Right ventricle myocardium inferior (tissue), 1 donor: Measurements from ENCODE around the gene EEF1A1. TPM values are rescaled to one million over a fixed set of nuclear protein-coding genes. Genes with fewer than 3 reads are reported as not detected.
"Not testable (repeated sequence)": the region's sequence is repeated elsewhere in the genome, so short reads cannot be mapped to it uniquely, and the experiment has no call there.

Experiments used
- ATAC-seq: fragments of 200-7000 bp; cut with Tn5 transposase; one replicate; pipeline ENCODE4 v1.9.1; 2020; ENCODE audit warnings: mild to moderate bottlenecking, moderate library complexity
- DNase-seq: peaks from one replicate; pipeline ENCODE4 v3.0.0; 2021; ENCODE audit errors: missing footprints
- intact Hi-C: fragments of 100-400 bp; cut with DNase I; formaldehyde crosslinking; loops from one replicate; pipeline ENCODE4 v1.11.0; 2022
- total RNA-seq: library from RNA; stranded (reverse); fragmentation: NEBNext Ultra II Directional; extraction: Animal tissue kit (Norgen Biotek cat#: 25700); gene quantifications from one replicate; pipeline ENCODE4 v1.2.1, GENCODE V29; 2021
- donor health status: DM: no; HTN: yes; CAD: no; lungs with severe emphysema.

The EEF1A1 gene
- total RNA-seq, 1 donor from 2014 or later = 1,647 TPM

DNA sequence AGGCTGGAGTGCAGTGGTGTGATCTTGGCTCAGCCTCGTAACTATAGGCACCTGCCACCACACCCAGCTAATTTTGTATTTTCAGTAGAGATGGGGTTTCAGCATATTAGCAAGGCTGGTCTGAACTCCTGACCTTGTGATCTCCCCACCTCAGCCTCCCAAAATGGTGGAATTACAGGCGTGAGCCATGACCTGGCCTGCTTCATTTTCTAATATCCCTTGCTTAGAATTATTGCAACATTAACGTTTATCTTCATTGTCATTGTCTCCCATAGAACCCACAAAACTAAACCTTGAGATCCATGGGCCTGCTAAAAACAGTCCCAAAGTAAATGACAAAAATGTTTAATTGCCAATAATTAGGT lies 6.1 kb downstream of the EEF1A1 start:
- ATAC-seq = no peak
- intact Hi-C loops = loop anchor here (1.0 kb wide), 1 partner anchor 97 kb away; no protein-coding TSS in a partner anchor
- no peak for DNase-seq

DNA sequence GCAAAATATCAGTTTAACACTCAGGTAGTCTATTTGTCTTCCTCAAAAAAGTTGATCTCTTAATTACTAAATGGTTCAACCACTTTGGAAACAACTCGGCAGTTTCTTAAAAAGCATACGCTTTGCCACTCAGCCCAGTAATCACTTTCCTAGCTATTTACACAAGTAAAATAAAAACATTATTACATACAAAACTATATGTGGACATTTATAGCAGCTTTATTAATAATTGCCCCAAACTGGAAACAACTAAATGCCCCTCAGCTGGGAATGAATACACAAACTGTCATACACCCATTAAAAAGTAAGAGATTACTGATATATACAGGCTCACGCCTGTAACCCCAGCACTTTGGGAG lies 7.4 kb downstream of the EEF1A1 start:
- DNase-seq = no peak
- intact Hi-C loops = no loop called here
- ATAC-seq = no peak

DNA sequence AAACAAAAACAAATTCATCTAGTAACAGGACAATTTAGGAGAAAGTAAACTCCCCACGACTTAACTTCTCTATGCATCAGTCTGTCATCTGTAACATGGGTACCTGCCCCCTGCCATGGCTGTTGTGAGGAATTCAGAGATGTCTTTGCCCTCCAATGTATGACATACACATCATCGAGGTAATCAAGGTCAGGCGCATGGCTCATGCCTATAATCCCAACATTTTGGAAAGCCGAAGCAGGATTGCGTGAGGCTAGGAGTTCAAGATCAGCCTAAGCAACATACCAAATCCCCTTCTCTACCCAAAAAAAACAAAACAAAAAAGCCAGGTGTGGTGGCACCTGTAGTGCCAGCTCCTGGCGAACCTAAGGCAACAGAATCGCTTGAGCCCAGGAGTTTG lies 9.0 kb downstream of the EEF1A1 start:
- DNase-seq = no peak
- ATAC-seq = no peak
- intact Hi-C loops = no loop called here

DNA sequence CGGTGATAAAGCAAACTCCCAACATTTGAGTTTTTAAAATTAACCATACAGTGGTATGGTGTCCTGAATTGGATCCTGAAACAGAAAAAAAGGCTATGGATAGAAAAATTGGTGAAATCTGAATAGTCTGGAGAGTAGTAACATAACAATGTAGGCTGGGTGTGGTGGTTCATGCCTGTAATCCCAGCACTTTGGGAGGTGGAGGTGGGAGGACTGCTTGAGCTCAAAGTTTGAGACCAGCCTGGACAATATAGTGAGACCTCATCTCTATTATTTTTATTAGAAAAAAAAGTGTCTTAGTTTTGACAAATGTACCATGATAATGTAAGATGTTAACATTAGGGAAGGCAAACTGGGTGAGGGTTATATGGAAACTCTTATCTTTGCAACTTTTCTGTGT lies 11.0 kb downstream of the EEF1A1 start:
- DNase-seq (no peak), ATAC-seq (no peak)
- intact Hi-C loops = no loop called here

DNA sequence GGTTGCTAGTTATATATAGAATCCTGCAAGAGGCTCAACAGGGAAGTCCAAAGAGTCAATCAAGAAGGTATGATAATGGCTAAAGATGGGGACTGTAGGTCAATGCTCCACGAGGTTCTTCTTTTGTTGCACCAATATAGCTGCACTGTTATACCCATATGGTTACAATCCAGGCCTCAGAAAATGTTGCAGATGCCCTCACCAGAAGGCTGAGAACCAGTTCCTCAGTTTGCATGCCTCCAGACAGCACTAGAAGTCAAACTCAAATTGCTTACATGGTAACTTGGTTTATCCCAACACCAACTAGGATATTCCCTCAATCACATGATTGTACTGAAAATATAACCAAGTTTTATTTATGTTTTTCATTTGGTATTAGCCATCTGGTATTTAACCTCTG lies 12.1 kb downstream of the EEF1A1 start:
- intact Hi-C loops = no loop called here
- no peak for DNase-seq
- ATAC-seq = no peak

DNA sequence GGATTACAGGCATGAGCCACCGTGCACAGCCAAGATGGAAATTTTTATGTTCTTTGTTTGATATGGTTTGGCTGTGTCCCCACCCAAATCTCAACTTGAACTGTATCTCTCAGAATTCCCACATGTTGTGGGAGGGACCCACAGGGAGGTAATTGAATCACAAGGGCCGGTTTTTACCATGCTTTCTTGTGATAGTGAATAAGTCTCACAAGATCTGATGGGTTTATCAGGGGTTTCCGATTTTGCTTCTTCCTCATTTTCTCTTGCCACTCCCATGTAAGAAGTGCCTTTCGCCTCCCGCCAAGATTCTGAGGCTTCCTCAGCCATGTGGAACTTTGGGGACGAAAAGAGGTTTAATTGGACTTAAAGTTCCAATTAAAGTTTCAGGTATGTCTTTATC lies 14.6 kb downstream of the EEF1A1 start:
- no peak for ATAC-seq
- no peak for DNase-seq
- intact Hi-C loops = no loop called here

DNA sequence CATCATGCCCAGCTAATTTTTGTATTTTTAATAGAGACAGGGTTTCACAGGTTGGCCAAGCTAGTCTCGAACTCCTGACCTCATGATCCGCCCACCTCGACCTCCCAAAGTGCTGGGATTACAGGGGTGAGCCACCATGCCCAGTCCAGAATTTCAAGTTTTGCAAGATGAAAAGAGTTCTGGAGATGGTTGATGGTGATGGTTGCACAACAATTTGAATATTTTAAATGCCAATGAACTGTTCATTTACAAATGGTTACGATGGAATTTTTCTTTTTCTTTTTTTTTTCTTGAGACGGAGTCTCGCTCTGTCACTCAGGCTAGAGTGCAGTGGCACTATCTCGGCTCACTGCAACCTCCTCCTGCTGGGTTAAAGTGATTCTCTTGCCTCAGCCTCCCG lies 15.1 kb downstream of the EEF1A1 start:
- DNase-seq, ATAC-seq, intact Hi-C loops: not testable (repeated sequence)

DNA sequence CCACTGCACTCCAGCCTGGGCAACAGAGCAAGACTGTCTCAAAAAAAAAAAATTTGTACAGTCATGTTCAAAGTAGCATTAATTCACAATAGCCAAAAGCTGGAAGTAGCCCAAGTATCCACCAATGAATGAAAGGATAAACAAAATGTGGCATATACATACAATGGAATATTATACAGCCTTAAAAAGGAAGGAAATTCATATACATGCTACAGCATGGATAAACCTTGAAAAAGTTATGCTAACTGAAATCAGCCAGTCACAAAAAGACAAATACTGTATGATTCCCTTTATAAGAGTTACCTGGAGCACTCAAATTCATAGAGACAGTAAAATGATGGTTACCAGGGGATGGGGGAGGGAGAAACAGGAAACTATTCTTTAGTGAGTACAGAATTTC lies 15.7 kb downstream of the EEF1A1 start:
- ATAC-seq (no peak), DNase-seq (no peak)
- intact Hi-C loops = no loop called here

DNA sequence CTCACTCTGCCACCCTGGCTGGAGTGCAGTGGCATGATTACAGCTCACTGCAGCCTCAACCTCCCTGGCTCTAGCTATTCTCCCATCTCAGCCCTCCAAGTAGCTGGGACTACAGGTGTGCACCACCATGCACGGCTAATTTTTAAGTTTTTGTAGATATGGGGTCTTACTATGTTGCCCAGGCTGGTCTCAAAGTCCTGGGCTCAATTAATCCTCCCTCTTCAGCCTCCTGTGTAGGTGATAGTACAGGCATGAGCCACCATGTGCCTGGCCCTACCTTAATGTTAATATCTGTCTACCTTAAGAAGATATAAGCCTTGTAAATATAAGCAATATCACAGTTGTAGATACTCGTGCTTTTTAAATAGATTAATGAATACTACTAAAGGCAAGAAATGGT lies 16.7 kb downstream of the EEF1A1 start:
- ATAC-seq (no peak), DNase-seq (no peak)
- intact Hi-C loops = no loop called here

DNA sequence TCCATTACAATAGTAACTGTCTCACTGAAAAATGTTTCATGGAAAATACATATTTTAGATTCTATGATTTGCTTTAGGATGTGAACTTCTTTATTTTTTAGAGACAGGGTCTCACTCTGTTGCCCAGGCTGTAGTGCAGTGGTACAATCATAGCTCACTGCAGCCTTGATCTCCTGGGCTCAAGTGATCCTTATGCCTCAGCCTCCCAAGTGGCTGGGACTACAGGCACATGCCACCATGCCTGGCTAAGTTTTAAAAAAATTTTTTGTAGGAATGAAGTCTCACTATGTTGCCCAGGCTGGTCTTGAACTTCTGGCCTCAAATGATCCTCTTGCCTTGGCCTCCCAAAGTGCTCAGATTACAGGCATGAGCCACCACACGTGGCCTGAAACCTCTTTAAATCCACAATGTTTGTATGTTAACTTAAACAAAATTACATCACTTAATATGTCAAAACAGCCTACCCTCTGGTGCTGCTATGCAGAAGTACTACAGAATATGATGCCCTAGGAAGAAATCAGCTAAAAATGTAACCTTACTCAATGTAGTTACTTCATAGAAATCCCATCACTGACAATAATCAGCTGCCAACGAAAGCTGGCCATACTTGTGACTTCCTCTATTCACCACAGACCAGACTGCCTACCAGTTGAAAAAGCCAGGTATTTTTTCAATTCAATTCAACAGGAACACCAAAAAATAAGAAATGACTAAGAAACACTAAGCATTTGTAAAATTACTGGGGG lies 17.6 kb downstream of the EEF1A1 start:
- ATAC-seq (no peak), DNase-seq (no peak)
- intact Hi-C loops = no loop called here

DNA sequence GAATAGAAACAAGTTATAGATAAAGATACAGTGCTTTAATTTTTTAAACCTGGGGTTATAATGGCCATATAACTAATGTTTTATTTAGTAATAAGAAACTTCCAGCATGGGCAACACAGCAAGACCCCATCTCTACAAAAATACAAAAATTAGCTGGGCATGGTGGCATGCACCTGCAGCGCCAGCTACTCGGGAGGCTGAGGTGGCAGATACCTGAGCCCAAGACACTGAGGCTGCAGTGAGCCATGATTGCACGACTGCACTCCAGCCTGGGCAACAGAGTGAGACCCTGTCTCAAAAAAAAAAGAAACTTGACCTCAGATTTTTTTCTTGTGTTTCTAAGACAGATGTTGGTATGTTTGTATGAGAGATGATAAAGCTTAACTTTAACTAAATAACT lies 22.9 kb downstream of the EEF1A1 start:
- ATAC-seq = no peak
- intact Hi-C loops = no loop called here
- no peak for DNase-seq

DNA sequence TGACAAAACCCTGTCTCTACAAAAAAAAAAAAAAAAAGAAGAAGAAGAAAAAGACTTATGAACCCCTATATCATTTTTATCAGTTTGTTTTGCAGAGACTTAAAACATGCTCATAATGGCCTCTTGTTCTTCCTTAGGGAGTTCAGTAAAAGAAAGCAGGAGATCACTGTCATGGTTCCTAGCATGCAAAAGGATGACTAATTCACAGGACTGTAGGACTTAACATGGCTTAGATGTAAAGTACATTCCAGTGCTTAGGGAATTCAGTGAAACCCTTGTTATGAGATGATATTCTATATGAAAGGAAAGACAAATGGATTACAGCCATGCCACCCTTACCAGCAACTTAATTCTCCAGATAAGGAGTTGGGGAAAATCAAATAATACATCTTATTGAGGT lies 29.5 kb downstream of the EEF1A1 start:
- ATAC-seq (no peak), DNase-seq (no peak)
- intact Hi-C loops = no loop called here

DNA sequence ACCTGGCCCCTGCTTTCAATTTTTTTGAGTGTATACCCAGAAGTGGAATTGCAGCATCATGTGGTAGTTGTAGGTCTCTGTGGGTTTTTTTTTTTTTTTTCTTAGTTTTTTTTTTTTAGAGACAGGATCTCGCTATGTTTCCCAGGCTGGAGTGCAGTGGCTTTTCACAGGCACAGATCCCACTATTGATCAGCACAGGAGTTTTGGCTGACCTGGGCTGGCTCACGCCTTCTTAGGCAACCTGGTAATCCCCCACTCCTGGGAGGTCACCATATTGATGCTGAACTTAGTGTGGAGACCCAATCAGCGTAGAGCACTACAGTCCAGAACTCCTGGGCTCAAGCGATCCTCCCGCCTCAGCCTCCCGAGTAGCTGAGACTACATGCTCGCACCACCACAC lies 33.4 kb downstream of the EEF1A1 start:
- ATAC-seq (no peak), DNase-seq (no peak)
- intact Hi-C loops = no loop called here

DNA sequence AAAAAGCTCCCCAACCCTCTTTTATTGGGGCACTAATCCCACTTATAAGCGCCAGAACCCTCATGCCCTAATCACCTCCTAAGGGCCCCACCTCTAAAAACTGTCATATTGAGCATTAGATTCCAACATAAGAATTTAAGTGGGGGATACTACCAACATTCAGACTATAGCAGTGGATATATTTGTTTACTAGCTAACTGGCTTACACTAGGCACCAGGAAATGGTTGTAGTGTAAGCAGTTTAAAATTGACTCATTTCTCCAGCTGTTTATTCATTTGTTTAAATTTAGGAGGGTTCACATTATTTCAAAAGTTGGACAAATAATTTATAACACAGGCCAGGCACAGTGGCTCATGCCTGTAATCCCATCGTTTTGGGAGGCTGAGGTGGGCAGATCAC lies 36.4 kb downstream of the EEF1A1 start:
- ATAC-seq (no peak), DNase-seq (no peak)
- intact Hi-C loops = no loop called here

DNA sequence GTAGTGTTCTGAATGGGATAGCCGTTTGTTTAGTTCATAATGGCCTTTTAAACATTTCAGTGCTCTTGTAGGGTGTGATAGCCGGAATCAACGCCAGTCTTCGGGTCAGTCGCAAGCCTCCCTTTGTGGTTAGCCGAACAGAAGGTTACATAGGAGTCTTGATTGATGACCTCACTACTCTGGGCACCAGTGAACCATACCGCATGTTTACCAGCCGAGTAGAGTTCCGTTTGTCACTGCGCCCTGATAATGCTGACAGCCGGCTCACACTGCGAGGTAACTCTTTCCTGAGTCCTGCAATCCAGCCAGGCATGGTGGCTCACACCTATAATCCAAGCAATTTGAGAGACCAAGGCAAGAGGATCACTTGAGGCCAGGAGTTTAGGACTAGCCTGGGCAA lies 38.9 kb downstream of the EEF1A1 start:
- no peak for ATAC-seq
- intact Hi-C loops = no loop called here
- no peak for DNase-seq

DNA sequence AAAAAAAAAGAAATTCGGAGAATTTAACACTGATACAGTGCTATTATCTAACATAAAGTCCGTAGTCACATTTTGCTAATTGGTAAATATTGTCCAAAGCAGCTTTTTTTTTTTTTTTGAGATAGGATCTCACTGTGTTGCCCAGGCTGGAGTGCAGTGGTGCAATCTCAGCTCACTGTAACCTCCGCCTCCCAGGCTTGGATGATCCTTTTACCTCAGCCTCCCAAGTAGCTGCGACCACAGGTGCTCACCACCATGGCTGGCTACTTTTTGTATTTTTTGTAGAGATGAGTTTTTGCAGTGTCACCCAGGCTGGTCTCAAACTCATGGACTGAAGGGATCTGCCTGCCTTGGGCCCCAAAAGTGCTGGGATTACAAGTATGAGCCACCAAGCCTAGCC lies 43.4 kb downstream of the EEF1A1 start:
- intact Hi-C loops = no loop called here
- ATAC-seq = no peak

DNA sequence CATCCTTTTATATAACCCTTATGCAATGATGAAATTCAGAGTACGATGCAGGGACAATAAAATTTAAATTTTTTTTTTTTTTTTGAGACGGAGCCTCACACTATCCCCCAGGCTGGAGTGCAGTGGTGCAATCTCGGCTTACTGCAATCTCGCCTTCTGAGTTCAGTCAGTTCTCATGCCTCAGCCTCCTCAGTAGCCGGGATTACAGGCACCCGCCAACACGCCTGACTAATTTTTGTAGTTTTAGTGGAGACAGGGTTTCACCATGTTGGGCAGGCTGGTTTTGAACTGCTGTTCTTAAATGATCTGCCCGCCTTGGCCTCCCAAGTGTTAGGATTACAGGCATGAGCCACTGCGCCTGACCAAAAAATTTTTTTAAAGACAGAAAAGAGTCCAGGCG lies 44.1 kb downstream of the EEF1A1 start:
- intact Hi-C loops = no loop called here
- ATAC-seq (no peak), DNase-seq (no peak)

More for the DNA sequence above, 43.4 kb downstream of the EEF1A1 start:
- DNase-seq = no peak

DNA sequence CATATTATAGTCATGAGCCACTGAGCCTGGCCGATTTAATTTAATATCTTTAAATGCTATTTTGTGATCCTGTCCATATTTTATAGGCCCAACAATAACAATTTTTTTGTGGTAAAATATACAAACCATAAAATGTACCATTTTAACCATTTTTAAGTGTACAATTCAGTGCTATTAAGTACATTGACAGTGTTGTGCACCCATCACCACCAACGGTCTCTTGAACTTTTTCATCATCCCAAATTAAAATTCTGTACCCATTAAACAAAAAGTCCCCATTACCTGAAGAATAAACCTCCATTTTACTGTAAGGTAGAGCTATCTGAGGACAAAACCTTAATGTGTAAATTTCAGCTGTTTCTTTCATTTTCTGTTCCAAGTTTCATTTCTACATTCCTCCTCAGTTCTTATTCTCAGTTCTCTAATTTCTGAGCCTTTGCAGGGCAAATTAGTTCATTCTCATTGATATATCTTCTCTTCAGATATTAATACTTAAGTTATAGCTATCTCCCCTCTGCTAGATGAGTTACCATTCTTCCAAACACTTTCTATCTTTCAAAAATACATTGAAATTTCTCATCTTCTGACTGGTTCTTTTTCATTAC lies 49.0 kb downstream of the EEF1A1 start:
- ATAC-seq = no peak
- no peak for DNase-seq
- intact Hi-C loops = no loop called here
